ENCODE data around the gene TTC29.

TTC29 gene

DNA sequence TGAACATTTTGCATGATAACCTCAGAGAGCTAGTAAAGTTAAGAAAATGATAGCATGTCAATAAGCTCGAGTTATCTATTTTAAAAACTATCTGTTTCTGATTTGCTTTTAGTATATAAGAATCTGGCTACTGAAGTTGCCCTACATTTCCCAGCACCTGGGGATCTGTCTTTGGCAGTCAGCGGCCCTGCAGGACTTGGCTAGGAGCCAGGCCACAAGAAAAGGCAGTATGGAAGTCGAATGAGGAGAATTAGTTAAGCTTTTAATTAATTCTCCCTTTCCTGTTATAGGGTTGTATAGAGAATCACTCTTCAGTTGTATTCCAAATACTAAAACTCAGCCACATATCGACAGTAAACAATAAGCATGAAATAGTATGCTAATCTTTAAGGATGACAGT lies 284.3 kb downstream of the TTC29 start:
- no peak overlapping the region for H2AK5ac ChIP-seq (ENCODE audit: low read length)
- no peak for DNase-seq
- H3K4ac ChIP-seq (ENCODE audit: low read depth, low read length) = no peak overlapping the region
- H4K12ac ChIP-seq (ENCODE audit: low read depth, low read length) = no peak overlapping the region
- H3K4me3 ChIP-seq (ENCODE audit: low read depth, low read length) = no peak overlapping the region
- no peak overlapping the region for H3K27ac ChIP-seq (ENCODE audit: low read depth, low read length)
- H4K8ac ChIP-seq (ENCODE audit: low read depth, low read length) = no peak overlapping the region
- H3K36me3 ChIP-seq (ENCODE audit: control insufficient read depth in 1 of 2, insufficient read depth in 2 of 2, low read length in 2 of 2) = no peaks in the 10 kb centered on the region
- H3K18ac ChIP-seq (ENCODE audit: low read length) = no peak overlapping the region
- H3K23ac ChIP-seq (ENCODE audit: low read length) = no peak overlapping the region
- no peaks in the 10 kb centered on the region for H3K79me1 ChIP-seq (ENCODE audit: low read length)
- no peaks in the 10 kb centered on the region for H3K79me2 ChIP-seq (ENCODE audit: control insufficient read depth, insufficient read depth, low read length, poor library complexity)
- no peaks in the 10 kb centered on the region for H3K4me1 ChIP-seq (ENCODE audit: control insufficient read depth in 1 of 2, insufficient read depth in 2 of 2, low read length in 2 of 2)
- H2AFZ ChIP-seq (ENCODE audit: insufficient read depth, low read length, poor library complexity) = no peak overlapping the region
- H3K9ac ChIP-seq (ENCODE audit: low read length) = no peak overlapping the region
- H3K9me3 ChIP-seq (ENCODE audit: insufficient read depth, low read depth, low read length) = no peaks in the 10 kb centered on the region
- H2BK12ac ChIP-seq (ENCODE audit: low read length) = no peak overlapping the region
- no peaks in the 10 kb centered on the region for H3K27me3 ChIP-seq (ENCODE audit: insufficient read depth, low read length)
- H3K4me2 ChIP-seq (ENCODE audit: low read length) = no peak overlapping the region
- H2BK120ac ChIP-seq (ENCODE audit: insufficient read depth, low read length, poor library complexity) = no peak overlapping the region
- no peak overlapping the region for H2BK5ac ChIP-seq (ENCODE audit: low read depth, low read length, poor library complexity)
- no CpG with 5 or more reads among the region's 4 CpGs for WGBS (ENCODE audit: extremely low coverage, insufficient coverage, insufficient read length)
- no peak overlapping the region for H3K14ac ChIP-seq (ENCODE audit: low read length)
- H4K91ac ChIP-seq (ENCODE audit: low read depth, low read length) = no peak overlapping the region
